ENCODE measurements around the gene ARHGAP8.

The ARHGAP8 gene

DNA sequence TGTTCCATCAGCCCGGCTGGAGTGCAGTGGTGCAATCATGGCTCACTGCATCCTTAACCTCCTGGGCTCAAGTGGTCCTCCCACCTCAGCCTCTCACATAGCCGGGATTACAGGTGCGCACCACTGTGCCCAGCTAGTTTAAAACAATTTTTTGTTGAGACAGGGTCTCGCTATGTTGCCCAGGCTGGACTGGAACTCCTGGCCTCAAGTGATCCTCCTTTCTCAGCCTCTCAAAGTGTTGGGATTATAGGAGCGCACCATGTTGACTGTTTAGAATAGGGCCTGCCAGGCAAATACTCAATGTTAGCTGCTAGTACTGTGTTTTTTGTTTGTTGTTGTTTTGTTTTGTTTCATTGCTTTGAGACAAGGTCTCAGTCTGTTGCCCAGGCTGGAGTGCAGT is 66.4 kb downstream of the ARHGAP8 start:
- peaks cover 10 to 21% of the 10 kb centered on the region in 2 donors for H3K27me3 ChIP-seq (ENCODE audit: control insufficient read depth in 1 of 2, insufficient read depth in 2 of 2, low read length in 2 of 2)
- no peaks in the 10 kb centered on the region for H3K4me1 ChIP-seq (ENCODE audit: control insufficient read depth, insufficient read depth, low read length)
- no peak overlapping the region for H3K27ac ChIP-seq (ENCODE audit: low read length)
- no peak overlapping the region for H3K4me3 ChIP-seq (ENCODE audit: low read length in 2 of 2)
- no peaks in the 10 kb centered on the region for H3K36me3 ChIP-seq (ENCODE audit: control insufficient read depth in 2 of 2, insufficient read depth in 2 of 2, low read length in 2 of 2)
- no peaks in the 10 kb centered on the region for H3K9me3 ChIP-seq (ENCODE audit: control insufficient read depth in 2 of 2, low read length in 2 of 2)
- no peak overlapping the region for H3K9ac ChIP-seq (ENCODE audit: low read length in 2 of 2)

DNA sequence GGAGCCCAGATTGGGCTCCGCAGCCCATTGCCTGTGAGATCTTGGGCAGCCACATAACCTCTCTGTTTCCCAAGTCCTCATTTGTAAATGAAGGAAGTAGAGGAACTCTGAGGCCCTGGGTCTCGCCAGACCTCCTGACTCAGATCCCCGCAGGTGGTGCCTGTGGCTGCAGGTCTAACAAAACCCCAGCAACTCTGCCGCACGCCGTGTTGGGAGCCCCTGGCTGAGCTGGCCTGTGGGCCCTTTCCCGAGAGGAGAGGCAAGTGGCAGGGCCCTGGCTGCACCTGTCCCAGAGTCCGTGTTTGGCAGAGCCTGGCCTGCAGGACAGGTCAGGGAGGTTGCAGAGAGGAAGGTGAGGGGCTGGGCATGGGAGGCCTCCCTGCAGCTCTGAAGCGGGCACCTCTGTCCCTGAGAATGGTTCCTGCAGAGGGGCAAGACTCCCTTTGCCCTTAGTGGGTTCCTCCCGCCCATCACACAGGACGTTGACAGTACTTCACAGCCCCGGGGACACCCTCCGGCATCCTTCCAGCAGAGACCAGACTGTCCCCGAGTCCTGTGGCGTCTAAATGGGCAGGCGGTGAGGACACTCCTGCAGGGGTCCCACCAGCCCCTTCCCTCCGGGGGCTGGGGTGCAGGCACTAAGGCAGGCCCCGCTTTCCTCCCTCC is 67.7 kb downstream of the ARHGAP8 start:
- H3K27me3 ChIP-seq (ENCODE audit: control insufficient read depth in 1 of 2, insufficient read depth in 2 of 2, low read length in 2 of 2) = peaks cover 10 to 23% of the 10 kb centered on the region in 2 donors
- no peaks in the 10 kb centered on the region for H3K36me3 ChIP-seq (ENCODE audit: control insufficient read depth in 2 of 2, insufficient read depth in 2 of 2, low read length in 2 of 2)
- no peak overlapping the region for H3K4me3 ChIP-seq (ENCODE audit: low read length in 2 of 2)
- H3K9me3 ChIP-seq (ENCODE audit: control insufficient read depth in 2 of 2, low read length in 2 of 2) = no peaks in the 10 kb centered on the region
- H3K9ac ChIP-seq (ENCODE audit: low read length in 2 of 2) = no peak overlapping the region
- no peaks in the 10 kb centered on the region for H3K4me1 ChIP-seq (ENCODE audit: control insufficient read depth, insufficient read depth, low read length)
- H3K27ac ChIP-seq (ENCODE audit: low read length) = no peak overlapping the region

DNA sequence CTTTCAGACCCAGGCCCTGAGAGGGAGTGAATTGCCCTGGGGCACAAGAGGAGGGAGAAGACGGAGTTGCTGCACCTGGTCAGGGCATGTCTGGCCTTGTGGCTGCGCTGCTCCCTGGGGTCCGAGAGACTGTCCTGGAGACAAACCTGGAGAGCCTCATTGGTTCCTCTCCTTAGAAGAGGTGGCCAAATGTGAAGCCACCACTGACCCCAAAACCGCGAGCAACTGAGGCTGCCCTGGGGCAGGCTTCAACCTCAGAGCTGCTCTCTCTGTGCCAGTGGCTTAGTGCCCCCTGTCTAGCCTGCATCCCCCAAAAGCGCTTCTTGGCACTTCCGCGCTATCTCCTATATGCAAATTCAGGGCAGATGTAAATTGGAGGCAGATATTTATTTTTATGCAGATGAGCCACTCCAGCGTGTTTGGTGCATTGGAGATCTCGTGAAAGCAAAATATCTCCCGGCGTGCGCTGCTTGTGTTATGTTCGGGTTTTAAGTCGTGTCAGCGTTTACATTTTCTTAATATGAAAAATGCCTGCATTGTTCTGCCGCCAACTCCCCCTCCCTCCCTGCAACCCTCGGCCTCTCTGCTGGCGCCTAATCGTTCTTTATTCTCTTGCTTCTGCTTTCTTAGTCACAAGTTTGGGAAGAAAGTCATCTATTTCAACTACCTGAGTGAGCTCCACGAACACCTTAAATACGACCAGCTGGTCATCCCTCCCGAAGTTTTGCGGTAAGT is 69.5 kb downstream of the ARHGAP8 start:
- no peak overlapping the region for H3K9ac ChIP-seq (ENCODE audit: low read length in 2 of 2)
- H3K27ac ChIP-seq (ENCODE audit: low read length) = no peak overlapping the region
- H3K4me3 ChIP-seq (ENCODE audit: low read length in 2 of 2) = no peak overlapping the region
- H3K36me3 ChIP-seq (ENCODE audit: control insufficient read depth in 2 of 2, insufficient read depth in 2 of 2, low read length in 2 of 2) = no peaks in the 10 kb centered on the region
- no peaks in the 10 kb centered on the region for H3K9me3 ChIP-seq (ENCODE audit: control insufficient read depth in 2 of 2, low read length in 2 of 2)
- peaks cover 10 to 23% of the 10 kb centered on the region in 2 donors for H3K27me3 ChIP-seq (ENCODE audit: control insufficient read depth in 1 of 2, insufficient read depth in 2 of 2, low read length in 2 of 2)
- H3K4me1 ChIP-seq (ENCODE audit: control insufficient read depth, insufficient read depth, low read length) = no peaks in the 10 kb centered on the region

- Histone ChIP-seq H3K4me1 (ENCODE audit: control insufficient read depth, insufficient read depth, low read length) (no peaks in the 10 kb centered on the region), H3K36me3 (ENCODE audit: control insufficient read depth in 2 of 2, insufficient read depth in 2 of 2, low read length in 2 of 2) (no peaks in the 10 kb centered on the region), H3K9ac (ENCODE audit: low read length in 2 of 2) (no peak overlapping the region), H3K4me3 (ENCODE audit: low read length in 2 of 2) (no peak overlapping the region), H3K27me3 (ENCODE audit: control insufficient read depth in 1 of 2, insufficient read depth in 2 of 2, low read length in 2 of 2) (peaks cover 10 to 23% of the 10 kb centered on the region in 2 donors), H3K27ac (ENCODE audit: low read length) (no peak overlapping the region), H3K9me3 (ENCODE audit: control insufficient read depth in 2 of 2, low read length in 2 of 2) (no peaks in the 10 kb centered on the region)
Observed at GRCh38 chr22:44822534-44822933, 70.2 kb downstream of the ARHGAP8 start.

DNA sequence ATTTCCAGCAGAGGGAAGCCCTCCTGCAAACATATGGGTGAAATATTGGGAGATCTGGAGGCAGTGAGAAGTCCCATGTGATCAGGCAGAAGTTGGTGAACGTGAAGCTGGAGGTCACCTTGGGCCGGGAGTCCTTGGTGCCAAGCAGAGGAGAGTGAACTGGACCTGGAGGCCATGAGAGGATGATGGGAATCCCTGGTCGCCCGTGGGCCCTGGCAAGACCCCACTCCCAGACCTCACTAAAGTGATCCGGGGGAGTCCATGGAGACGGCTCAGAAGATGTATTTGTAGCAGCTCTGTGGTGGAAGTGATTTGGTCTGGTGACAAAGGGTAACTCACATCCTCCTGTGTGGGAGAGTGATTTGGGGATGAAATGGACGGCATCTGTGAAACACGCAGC is 71.0 kb downstream of the ARHGAP8 start:
- peaks cover 10 to 23% of the 10 kb centered on the region in 2 donors for H3K27me3 ChIP-seq (ENCODE audit: control insufficient read depth in 1 of 2, insufficient read depth in 2 of 2, low read length in 2 of 2)
- H3K9ac ChIP-seq (ENCODE audit: low read length in 2 of 2) = no peak overlapping the region
- no peaks in the 10 kb centered on the region for H3K36me3 ChIP-seq (ENCODE audit: control insufficient read depth in 2 of 2, insufficient read depth in 2 of 2, low read length in 2 of 2)
- H3K4me1 ChIP-seq (ENCODE audit: control insufficient read depth, insufficient read depth, low read length) = no peaks in the 10 kb centered on the region
- H3K4me3 ChIP-seq (ENCODE audit: low read length in 2 of 2) = no peak overlapping the region
- no peaks in the 10 kb centered on the region for H3K9me3 ChIP-seq (ENCODE audit: control insufficient read depth in 2 of 2, low read length in 2 of 2)
- H3K27ac ChIP-seq (ENCODE audit: low read length) = no peak overlapping the region

DNA sequence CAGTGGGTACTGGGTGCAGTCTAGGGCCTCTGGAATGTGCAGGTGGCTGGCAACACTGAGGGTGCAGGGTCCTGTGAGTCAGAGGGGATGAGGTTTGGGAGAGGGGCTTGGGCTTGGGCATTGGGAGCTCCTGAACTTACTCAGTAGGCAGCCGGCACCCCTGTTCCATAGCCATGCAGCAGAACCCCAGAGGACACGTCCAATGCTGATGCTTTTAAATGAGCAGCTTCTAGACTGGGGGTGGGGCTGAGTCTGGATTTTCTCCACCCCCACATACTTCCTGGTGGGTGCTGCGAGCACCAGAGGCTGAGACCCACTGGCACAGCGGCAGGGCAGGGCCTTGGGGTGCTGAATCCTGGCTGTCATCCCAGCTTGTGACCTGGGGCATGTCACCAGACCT is 71.4 kb downstream of the ARHGAP8 start:
- peaks cover 10 to 23% of the 10 kb centered on the region in 2 donors for H3K27me3 ChIP-seq (ENCODE audit: control insufficient read depth in 1 of 2, insufficient read depth in 2 of 2, low read length in 2 of 2)
- H3K4me3 ChIP-seq (ENCODE audit: low read length in 2 of 2) = no peak overlapping the region
- no peaks in the 10 kb centered on the region for H3K36me3 ChIP-seq (ENCODE audit: control insufficient read depth in 2 of 2, insufficient read depth in 2 of 2, low read length in 2 of 2)
- no peak overlapping the region for H3K27ac ChIP-seq (ENCODE audit: low read length)
- H3K9me3 ChIP-seq (ENCODE audit: control insufficient read depth in 2 of 2, low read length in 2 of 2) = no peaks in the 10 kb centered on the region
- no peaks in the 10 kb centered on the region for H3K4me1 ChIP-seq (ENCODE audit: control insufficient read depth, insufficient read depth, low read length)
- no peak overlapping the region for H3K9ac ChIP-seq (ENCODE audit: low read length in 2 of 2)

GRCh38 chr22:44824271-44824670 is 71.9 kb downstream of the ARHGAP8 start:
- Histone ChIP-seq H3K9ac (ENCODE audit: low read length in 2 of 2) (no peak overlapping the region), H3K27me3 (ENCODE audit: control insufficient read depth in 1 of 2, insufficient read depth in 2 of 2, low read length in 2 of 2) (peaks cover 10 to 23% of the 10 kb centered on the region in 2 donors), H3K4me3 (ENCODE audit: low read length in 2 of 2) (no peak overlapping the region), H3K9me3 (ENCODE audit: control insufficient read depth in 2 of 2, low read length in 2 of 2) (no peaks in the 10 kb centered on the region), H3K27ac (ENCODE audit: low read length) (no peak overlapping the region), H3K4me1 (ENCODE audit: control insufficient read depth, insufficient read depth, low read length) (no peaks in the 10 kb centered on the region), H3K36me3 (ENCODE audit: control insufficient read depth in 2 of 2, insufficient read depth in 2 of 2, low read length in 2 of 2) (no peaks in the 10 kb centered on the region)

DNA sequence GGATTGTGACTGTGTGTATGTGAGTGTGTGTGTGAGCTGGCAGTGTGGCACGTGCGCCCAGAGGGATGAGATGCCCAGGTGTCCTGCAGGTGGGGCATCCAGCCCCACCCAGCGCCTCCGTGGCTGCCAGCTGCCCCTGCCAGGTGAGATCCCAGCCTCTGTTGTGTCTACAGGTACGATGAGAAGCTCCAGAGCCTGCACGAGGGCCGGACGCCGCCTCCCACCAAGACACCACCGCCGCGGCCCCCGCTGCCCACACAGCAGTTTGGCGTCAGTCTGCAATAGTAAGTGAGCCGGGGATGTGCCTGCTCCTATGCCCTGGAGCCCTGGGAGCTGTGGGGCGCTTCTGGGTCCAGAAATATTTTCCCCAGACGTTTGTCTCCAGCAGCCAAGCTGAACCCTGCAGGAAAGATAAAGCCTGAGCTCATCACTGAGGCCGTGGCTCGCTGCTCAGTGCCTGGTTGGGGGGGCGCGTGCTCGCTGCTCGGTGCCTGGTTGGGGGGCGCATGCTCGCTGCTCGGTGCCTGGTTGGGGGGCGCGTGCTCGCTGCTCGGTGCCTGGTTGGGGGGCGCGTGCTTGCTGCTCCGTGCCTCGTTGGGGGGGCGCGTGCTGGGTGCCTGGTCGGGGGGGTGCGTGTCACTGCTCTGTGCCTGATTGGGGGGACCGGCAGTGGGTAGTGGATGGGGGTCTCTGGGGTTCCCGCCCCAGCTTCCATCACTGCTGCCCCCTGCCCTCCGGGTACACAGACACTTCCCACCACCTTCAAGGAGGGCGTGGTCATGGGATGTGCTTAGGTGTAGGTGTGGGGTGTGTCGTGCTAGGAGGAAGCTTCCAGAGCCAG is 73.2 kb downstream of the ARHGAP8 start:
- H3K4me3 ChIP-seq (ENCODE audit: low read length in 2 of 2) = no peak overlapping the region
- peaks cover 10 to 20% of the 10 kb centered on the region in 2 donors for H3K27me3 ChIP-seq (ENCODE audit: control insufficient read depth in 1 of 2, insufficient read depth in 2 of 2, low read length in 2 of 2)
- H3K4me1 ChIP-seq (ENCODE audit: control insufficient read depth, insufficient read depth, low read length) = no peaks in the 10 kb centered on the region
- H3K27ac ChIP-seq (ENCODE audit: low read length) = no peak overlapping the region
- H3K9me3 ChIP-seq (ENCODE audit: control insufficient read depth in 2 of 2, low read length in 2 of 2) = no peaks in the 10 kb centered on the region
- no peaks in the 10 kb centered on the region for H3K36me3 ChIP-seq (ENCODE audit: control insufficient read depth in 2 of 2, insufficient read depth in 2 of 2, low read length in 2 of 2)
- H3K9ac ChIP-seq (ENCODE audit: low read length in 2 of 2) = no peak overlapping the region

- Histone ChIP-seq H3K27ac (ENCODE audit: low read length) (no peak overlapping the region), H3K36me3 (ENCODE audit: control insufficient read depth in 2 of 2, insufficient read depth in 2 of 2, low read length in 2 of 2) (no peaks in the 10 kb centered on the region), H3K4me1 (ENCODE audit: control insufficient read depth, insufficient read depth, low read length) (no peaks in the 10 kb centered on the region), H3K9me3 (ENCODE audit: control insufficient read depth in 2 of 2, low read length in 2 of 2) (peaks cover 0 to 3% of the 10 kb centered on the region in 2 donors), H3K9ac (ENCODE audit: low read length in 2 of 2) (no peak overlapping the region), H3K27me3 (ENCODE audit: control insufficient read depth in 1 of 2, insufficient read depth in 2 of 2, low read length in 2 of 2) (peaks cover 3 to 11% of the 10 kb centered on the region in 2 donors), H3K4me3 (ENCODE audit: low read length in 2 of 2) (no peak overlapping the region)
Observed at GRCh38 chr22:44827666-44828190, 75.4 kb downstream of the ARHGAP8 start.

GRCh38 chr22:44828193-44828592 is 75.8 kb downstream of the ARHGAP8 start:
- Histone ChIP-seq H3K27me3 (ENCODE audit: control insufficient read depth in 1 of 2, insufficient read depth in 2 of 2, low read length in 2 of 2) (peaks cover 2 to 8% of the 10 kb centered on the region in 2 donors), H3K36me3 (ENCODE audit: control insufficient read depth in 2 of 2, insufficient read depth in 2 of 2, low read length in 2 of 2) (no peaks in the 10 kb centered on the region), H3K9me3 (ENCODE audit: control insufficient read depth in 2 of 2, low read length in 2 of 2) (peaks cover 0 to 3% of the 10 kb centered on the region in 2 donors), H3K27ac (ENCODE audit: low read length) (no peak overlapping the region), H3K4me1 (ENCODE audit: control insufficient read depth, insufficient read depth, low read length) (no peaks in the 10 kb centered on the region), H3K4me3 (ENCODE audit: low read length in 2 of 2) (no peak overlapping the region), H3K9ac (ENCODE audit: low read length in 2 of 2) (no peak overlapping the region)

Data from stomach smooth muscle (tissue), 2 donors.